ENCODE results near the gene DUSP15.

Gene DUSP15

DNA sequence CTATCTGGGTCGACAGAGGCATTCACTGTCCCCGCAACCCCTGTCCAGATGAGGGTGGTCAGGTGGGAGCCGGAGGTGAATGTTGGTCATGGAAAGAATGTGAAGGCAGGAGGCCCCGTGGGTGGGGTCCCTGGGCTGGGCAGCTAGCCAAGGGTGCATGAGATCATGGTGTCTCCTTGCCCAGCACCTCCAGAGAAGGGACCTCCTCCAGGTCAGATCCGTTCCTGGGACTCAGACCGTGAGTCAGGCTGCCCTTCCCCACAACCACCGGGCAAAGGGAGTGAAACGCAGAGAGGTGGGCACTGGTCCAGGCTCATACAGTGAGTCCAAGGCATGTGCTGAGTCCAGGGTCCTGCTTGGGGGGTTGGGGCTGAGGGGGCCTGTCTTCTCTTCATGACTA is 28.4 kb downstream of the DUSP15 start:
- H3K4me1 ChIP-seq (ENCODE audit: control insufficient read depth, insufficient read depth, low read length, poor library complexity, severe bottlenecking) = no peaks in the 10 kb centered on the region
- no peak for DNase-seq
- H3K36me3 ChIP-seq (ENCODE audit: control insufficient read depth, insufficient read depth, low read length) = no peaks in the 10 kb centered on the region
- H3K27me3 ChIP-seq (replicated peaks; ENCODE audit: control insufficient read depth, insufficient read depth, low read length, poor library complexity, severe bottlenecking) = no peaks in the 10 kb centered on the region
- H3K27ac ChIP-seq (ENCODE audit: insufficient read depth, low read length, poor library complexity, severe bottlenecking) = no peak overlapping the region
- H3K9me3 ChIP-seq (ENCODE audit: control insufficient read depth, low read length) = no peaks in the 10 kb centered on the region
- no peak overlapping the region for H3K4me3 ChIP-seq (ENCODE audit: insufficient read depth, low read depth, low read length, poor library complexity, severe bottlenecking)

DNA sequence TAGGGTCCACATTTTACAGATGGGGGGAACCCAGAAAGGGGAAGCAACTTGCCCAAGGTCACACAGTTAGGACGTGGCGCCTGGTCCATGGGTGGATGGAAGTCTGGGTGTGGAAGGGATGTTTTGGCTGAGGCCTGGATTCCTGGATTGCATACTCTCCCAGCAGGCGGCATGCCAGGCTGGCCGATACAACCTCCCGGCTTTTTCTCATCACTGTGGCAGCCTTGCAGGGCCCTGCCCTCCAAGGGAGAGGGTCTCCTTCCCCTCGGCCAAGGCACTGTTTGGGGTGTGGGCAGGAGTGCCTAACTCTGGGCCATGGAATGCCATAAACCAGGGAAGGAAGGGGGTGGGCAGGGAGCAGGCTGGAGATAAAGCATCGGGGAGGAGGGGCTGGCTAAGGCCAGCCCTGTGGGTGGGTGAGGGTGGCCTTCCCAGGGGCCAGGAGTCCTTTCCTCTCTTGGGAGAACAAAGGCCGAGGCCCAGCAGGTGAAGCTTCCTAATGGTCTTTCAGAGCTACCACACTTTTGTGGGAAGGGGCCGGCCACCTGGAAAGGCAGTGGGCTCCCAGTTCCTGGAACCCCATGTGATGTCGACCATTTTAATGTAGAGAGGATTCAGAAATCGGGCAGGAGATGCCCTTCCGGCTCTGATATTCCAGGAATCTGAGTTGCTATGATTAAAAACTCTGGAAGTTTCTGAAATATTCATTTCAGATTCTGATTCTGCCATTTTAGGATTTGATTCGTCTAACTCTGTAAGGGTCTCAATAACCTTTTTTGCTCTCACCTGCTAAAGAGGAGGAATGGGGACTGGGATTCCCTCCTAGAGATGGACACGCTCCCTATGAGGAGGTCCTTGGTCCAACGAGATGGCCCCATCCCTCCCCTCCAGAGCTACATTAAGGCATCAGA is 29.2 kb downstream of the DUSP15 start:
- Histone ChIP-seq H3K27ac (ENCODE audit: insufficient read depth, low read length, poor library complexity, severe bottlenecking) (no peak overlapping the region), H3K36me3 (ENCODE audit: control insufficient read depth, insufficient read depth, low read length) (no peaks in the 10 kb centered on the region), H3K9me3 (ENCODE audit: control insufficient read depth, low read length) (no peaks in the 10 kb centered on the region), H3K4me1 (ENCODE audit: control insufficient read depth, insufficient read depth, low read length, poor library complexity, severe bottlenecking) (no peaks in the 10 kb centered on the region), H3K4me3 (ENCODE audit: insufficient read depth, low read depth, low read length, poor library complexity, severe bottlenecking) (no peak overlapping the region), H3K27me3 (replicated peaks; ENCODE audit: control insufficient read depth, insufficient read depth, low read length, poor library complexity, severe bottlenecking) (no peaks in the 10 kb centered on the region)
- DNase-seq = no peak

DNA sequence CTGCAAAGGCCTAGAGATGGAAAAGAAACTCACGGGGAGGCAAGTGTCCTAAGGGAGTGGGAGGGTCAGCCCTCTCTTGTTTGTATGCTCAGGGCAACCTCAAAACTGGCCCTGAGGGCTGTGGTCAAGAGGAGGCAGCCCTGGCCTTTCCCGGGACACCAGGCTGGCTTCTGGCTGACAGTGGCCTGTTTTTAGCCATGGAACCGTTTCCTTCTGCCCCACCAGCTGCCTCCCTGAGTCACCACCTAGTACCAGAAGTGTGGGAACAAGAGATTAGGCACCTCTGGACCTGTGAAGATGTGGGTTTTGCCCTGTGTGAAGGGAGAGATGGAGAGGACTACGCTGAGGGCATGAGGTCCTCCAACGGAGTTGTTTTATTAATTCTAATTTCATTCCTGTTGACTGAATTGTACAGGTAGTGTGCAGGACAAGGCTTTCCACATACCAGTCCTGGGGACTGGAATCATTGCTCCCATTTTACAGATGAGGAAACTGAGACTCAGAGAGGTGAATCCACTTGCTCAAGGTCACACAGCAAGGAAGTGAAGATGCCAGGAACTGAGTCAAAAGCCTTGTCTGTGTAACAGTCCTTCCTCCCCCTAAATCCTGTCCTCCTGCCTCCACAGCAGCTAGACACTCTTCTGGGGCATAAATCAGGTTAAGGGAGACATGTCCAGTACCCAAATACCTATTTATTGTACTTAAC is 30.4 kb downstream of the DUSP15 start:
- H3K27me3 ChIP-seq (replicated peaks; ENCODE audit: control insufficient read depth, insufficient read depth, low read length, poor library complexity, severe bottlenecking) = no peaks in the 10 kb centered on the region
- no peaks in the 10 kb centered on the region for H3K4me1 ChIP-seq (ENCODE audit: control insufficient read depth, insufficient read depth, low read length, poor library complexity, severe bottlenecking)
- no peaks in the 10 kb centered on the region for H3K9me3 ChIP-seq (ENCODE audit: control insufficient read depth, low read length)
- no peak overlapping the region for H3K4me3 ChIP-seq (ENCODE audit: insufficient read depth, low read depth, low read length, poor library complexity, severe bottlenecking)
- no peak for DNase-seq
- H3K36me3 ChIP-seq (ENCODE audit: control insufficient read depth, insufficient read depth, low read length) = no peaks in the 10 kb centered on the region
- H3K27ac ChIP-seq (ENCODE audit: insufficient read depth, low read length, poor library complexity, severe bottlenecking) = no peak overlapping the region

DNA sequence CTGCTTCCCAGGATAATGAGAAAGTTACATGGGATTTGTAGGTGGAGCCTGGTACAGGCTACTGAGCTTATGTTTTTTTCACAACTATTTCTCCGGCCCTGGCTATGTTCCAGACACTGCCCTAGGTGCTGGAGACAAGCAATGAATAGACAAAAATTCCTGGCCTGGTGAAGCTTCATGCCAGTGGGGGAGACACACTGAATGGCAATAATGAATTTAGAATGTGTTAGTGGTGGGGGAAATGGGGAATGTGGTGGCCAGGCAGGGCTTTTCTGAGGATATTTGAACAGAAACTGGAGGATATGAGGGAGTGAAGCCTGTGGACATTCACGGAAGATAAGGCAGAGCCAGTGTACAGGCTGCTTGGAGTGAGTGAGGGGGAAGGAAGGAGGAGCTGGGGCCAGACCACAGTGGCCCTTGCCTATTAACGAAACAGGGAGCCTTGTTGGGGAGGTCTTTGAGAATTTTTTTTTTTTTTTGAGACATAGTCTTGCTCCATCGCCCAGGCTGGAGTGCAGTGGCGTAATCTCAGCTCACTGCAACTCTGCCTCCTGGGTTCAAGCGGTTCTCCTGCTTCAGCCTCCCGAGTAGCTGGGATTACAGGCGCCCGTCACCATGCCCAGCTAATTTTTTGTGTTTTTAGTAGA is 31.6 kb downstream of the DUSP15 start:
- Histone ChIP-seq H3K27me3 (replicated peaks; ENCODE audit: control insufficient read depth, insufficient read depth, low read length, poor library complexity, severe bottlenecking) (no peaks in the 10 kb centered on the region), H3K4me1 (ENCODE audit: control insufficient read depth, insufficient read depth, low read length, poor library complexity, severe bottlenecking) (no peaks in the 10 kb centered on the region), H3K36me3 (ENCODE audit: control insufficient read depth, insufficient read depth, low read length) (no peaks in the 10 kb centered on the region), H3K27ac (ENCODE audit: insufficient read depth, low read length, poor library complexity, severe bottlenecking) (no peak overlapping the region), H3K9me3 (ENCODE audit: control insufficient read depth, low read length) (no peaks in the 10 kb centered on the region), H3K4me3 (ENCODE audit: insufficient read depth, low read depth, low read length, poor library complexity, severe bottlenecking) (no peak overlapping the region)
- DNase-seq = no peak

DNA sequence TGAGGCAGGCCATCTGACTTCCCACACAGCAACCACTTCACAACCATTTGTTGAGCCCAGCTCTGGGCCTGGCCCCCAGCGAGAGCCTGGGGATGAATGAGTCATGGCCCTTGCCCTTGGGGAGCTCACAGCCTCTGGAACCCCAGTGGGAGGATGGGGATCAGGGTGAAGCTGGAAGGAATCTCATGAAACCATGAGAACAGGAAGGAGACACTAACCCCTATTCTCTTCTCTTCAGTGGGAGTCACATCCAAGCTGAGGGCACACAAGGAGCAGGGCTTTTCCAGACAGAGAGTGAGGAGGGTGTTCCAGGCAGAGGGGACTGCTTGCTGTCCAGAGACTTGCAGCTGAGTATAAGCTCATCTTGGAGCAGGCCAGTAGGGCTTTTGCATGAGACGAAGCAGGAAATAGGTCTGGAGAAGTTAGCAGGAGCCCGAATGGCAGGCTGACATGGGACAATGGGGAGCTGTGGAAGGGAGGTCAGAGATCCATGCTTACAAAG is 32.4 kb downstream of the DUSP15 start:
- no peak overlapping the region for H3K4me3 ChIP-seq (ENCODE audit: insufficient read depth, low read depth, low read length, poor library complexity, severe bottlenecking)
- no peak for DNase-seq
- H3K27ac ChIP-seq (ENCODE audit: insufficient read depth, low read length, poor library complexity, severe bottlenecking) = no peak overlapping the region
- H3K4me1 ChIP-seq (ENCODE audit: control insufficient read depth, insufficient read depth, low read length, poor library complexity, severe bottlenecking) = no peaks in the 10 kb centered on the region
- no peaks in the 10 kb centered on the region for H3K9me3 ChIP-seq (ENCODE audit: control insufficient read depth, low read length)
- H3K36me3 ChIP-seq (ENCODE audit: control insufficient read depth, insufficient read depth, low read length) = no peaks in the 10 kb centered on the region
- H3K27me3 ChIP-seq (replicated peaks; ENCODE audit: control insufficient read depth, insufficient read depth, low read length, poor library complexity, severe bottlenecking) = no peaks in the 10 kb centered on the region

DNA sequence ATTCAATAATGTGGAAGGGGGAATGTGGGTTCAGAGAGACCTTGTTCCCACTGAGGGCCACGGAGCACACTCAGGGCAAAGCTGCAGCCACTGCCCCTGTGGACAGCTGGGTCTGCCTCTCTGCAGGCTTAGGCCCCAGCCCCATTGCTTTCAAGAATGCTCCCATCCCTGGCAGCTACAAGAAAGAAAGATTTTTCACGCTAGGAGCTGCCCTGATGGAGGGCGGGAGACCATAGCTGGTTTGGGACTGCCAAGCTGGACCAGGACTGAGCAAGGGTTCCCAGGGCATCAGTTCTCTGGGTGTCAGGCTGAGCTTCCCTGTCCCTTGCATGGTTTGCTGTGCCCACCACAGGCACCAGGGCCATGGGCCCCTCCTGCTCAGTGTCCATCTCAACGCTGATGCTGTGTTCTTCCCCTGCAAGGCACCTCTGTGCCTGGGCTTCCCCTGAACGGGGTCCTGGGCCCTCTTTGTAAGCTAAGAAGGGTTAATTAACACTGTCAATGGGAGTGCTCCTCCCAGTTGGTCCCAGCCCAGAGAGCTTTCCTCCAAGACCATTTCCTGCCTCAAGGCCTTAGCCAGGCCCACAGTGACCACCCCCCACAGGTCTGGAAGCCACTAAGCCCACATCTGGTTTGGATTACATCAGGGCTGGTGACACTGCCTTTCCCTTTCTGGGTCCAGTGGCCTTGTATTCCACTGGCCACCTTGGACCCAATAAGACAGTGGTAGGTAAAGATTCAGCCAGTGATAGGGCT is 33.3 kb downstream of the DUSP15 start:
- H3K4me1 ChIP-seq (ENCODE audit: control insufficient read depth, insufficient read depth, low read length, poor library complexity, severe bottlenecking) = no peaks in the 10 kb centered on the region
- H3K9me3 ChIP-seq (ENCODE audit: control insufficient read depth, low read length) = no peaks in the 10 kb centered on the region
- H3K4me3 ChIP-seq (ENCODE audit: insufficient read depth, low read depth, low read length, poor library complexity, severe bottlenecking) = no peak overlapping the region
- no peaks in the 10 kb centered on the region for H3K27me3 ChIP-seq (replicated peaks; ENCODE audit: control insufficient read depth, insufficient read depth, low read length, poor library complexity, severe bottlenecking)
- no peak overlapping the region for H3K27ac ChIP-seq (ENCODE audit: insufficient read depth, low read length, poor library complexity, severe bottlenecking)
- H3K36me3 ChIP-seq (ENCODE audit: control insufficient read depth, insufficient read depth, low read length) = no peaks in the 10 kb centered on the region
- DNase-seq = no peak

DNA sequence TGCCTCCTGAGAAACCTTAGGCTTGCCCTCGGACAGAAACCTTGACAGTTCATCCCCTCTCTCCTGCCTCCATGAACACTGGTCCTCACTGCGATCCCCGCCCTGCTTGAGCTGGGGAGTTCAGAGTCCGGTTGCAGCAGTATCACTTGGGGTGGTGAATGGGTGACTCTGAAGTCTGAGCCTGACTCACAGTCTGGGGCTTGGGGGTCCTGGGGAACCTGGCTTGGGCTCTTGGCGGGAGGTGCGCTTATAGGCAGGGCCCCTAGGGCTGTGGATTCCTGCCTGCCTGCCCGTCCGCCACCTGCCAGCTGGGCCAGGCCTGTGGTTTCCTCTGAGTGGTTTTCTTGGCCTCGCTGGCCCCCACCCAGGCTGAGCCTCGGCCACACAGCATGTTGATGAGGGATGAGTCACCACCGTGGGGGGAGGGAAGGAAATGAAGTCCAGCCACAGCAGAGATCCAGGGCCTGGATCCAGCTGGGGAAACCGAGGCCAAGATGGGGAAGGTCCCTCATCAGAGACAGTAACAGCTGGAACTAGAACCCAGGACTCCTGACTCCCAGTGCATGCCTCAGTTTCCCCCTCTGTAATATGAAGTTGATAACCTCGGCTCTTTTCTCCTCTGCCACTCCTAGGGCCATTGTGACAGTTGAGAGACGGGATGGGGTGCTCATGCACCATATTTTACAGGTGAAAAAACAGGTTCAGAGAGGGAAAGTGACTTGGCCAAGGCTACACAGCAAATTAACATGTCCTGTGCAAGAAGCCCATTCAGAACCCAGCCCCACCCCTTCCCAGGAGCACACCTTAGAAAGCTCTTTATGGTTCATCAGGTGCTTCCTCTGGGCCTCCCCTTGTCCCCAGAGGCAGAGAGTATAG is 34.1 kb downstream of the DUSP15 start:
- H3K36me3 ChIP-seq (ENCODE audit: control insufficient read depth, insufficient read depth, low read length) = no peaks in the 10 kb centered on the region
- DNase-seq = no peak
- H3K27me3 ChIP-seq (replicated peaks; ENCODE audit: control insufficient read depth, insufficient read depth, low read length, poor library complexity, severe bottlenecking) = no peaks in the 10 kb centered on the region
- no peak overlapping the region for H3K27ac ChIP-seq (ENCODE audit: insufficient read depth, low read length, poor library complexity, severe bottlenecking)
- H3K4me1 ChIP-seq (ENCODE audit: control insufficient read depth, insufficient read depth, low read length, poor library complexity, severe bottlenecking) = no peaks in the 10 kb centered on the region
- no peaks in the 10 kb centered on the region for H3K9me3 ChIP-seq (ENCODE audit: control insufficient read depth, low read length)
- H3K4me3 ChIP-seq (ENCODE audit: insufficient read depth, low read depth, low read length, poor library complexity, severe bottlenecking) = no peak overlapping the region

DNA sequence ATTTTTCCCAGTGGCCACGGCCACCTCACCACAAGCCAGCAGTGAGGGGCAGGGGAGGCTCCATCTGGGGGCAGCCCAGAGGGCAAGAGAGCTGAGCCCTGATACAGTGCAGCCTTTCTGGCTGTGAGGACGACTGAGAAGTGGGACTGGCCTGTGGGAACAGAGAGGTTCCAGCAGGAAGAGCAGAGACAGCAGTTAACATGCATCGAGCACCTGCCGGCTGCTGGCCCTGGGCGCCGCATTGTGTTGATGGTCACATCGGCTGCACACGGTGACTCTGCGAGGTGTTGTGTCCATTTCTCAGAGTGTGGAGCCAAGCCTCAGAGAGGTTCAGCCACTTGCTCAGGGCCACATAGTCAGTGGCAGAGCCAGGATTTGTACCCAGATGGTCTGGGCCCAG is 34.8 kb downstream of the DUSP15 start:
- no peak for DNase-seq
- H3K4me1 ChIP-seq (ENCODE audit: control insufficient read depth, insufficient read depth, low read length, poor library complexity, severe bottlenecking) = no peaks in the 10 kb centered on the region
- H3K27ac ChIP-seq (ENCODE audit: insufficient read depth, low read length, poor library complexity, severe bottlenecking) = no peak overlapping the region
- H3K4me3 ChIP-seq (ENCODE audit: insufficient read depth, low read depth, low read length, poor library complexity, severe bottlenecking) = no peak overlapping the region
- no peaks in the 10 kb centered on the region for H3K27me3 ChIP-seq (replicated peaks; ENCODE audit: control insufficient read depth, insufficient read depth, low read length, poor library complexity, severe bottlenecking)
- H3K36me3 ChIP-seq (ENCODE audit: control insufficient read depth, insufficient read depth, low read length) = no peaks in the 10 kb centered on the region
- H3K9me3 ChIP-seq (ENCODE audit: control insufficient read depth, low read length) = no peaks in the 10 kb centered on the region

DNA sequence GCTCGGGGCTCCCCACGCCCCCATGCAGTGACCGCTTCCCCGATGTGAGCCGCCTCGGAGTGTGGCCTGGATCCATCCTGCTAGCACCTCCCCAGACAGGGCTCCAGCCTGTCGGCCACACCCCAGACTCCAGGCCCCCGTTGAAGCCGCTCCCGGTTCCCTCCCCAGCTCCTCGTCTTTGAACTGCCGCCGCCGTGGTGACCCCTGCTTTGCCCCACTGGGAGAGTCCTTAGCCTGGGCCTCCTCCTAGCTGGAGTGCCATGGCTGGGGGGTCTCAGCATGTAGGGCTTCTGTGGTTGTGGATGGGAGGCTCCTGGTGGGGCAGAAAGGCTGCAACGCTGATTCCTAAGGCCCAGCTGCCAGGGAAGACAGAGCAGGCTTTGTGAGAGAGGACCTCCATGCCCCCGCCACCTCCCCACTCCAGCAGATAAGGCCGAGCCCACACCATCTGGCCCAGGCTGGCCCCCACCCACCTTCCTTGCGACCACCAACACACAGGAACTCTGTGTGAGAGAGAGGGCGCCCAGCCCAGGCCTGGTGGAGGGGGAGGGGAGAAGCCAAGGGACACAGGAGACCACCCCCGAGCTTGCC is 36.3 kb downstream of the DUSP15 start:
- no peaks in the 10 kb centered on the region for H3K9me3 ChIP-seq (ENCODE audit: control insufficient read depth, low read length)
- no peak overlapping the region for H3K4me3 ChIP-seq (ENCODE audit: insufficient read depth, low read depth, low read length, poor library complexity, severe bottlenecking)
- no peaks in the 10 kb centered on the region for H3K4me1 ChIP-seq (ENCODE audit: control insufficient read depth, insufficient read depth, low read length, poor library complexity, severe bottlenecking)
- H3K36me3 ChIP-seq (ENCODE audit: control insufficient read depth, insufficient read depth, low read length) = no peaks in the 10 kb centered on the region
- DNase-seq = no peak
- H3K27me3 ChIP-seq (replicated peaks; ENCODE audit: control insufficient read depth, insufficient read depth, low read length, poor library complexity, severe bottlenecking) = no peaks in the 10 kb centered on the region
- no peak overlapping the region for H3K27ac ChIP-seq (ENCODE audit: insufficient read depth, low read length, poor library complexity, severe bottlenecking)

Measured in effector memory CD4-positive, alpha-beta T cell (primary cell).